H1 (cell line): ENCODE results near the gene PECR. TPM values are rescaled to one million over a fixed set of nuclear protein-coding genes. Genes with fewer than 3 reads are reported as not detected.

Source experiments
- CTCF ChIA-PET: fragments of 300-600 bp; sonication (Branson Sonifier 250); formaldehyde crosslinking; loops from one replicate; lab custom pipeline; 2021; ENCODE audit not compliant: partially characterized antibody; lab: Charles Lee
- POLR2A ChIA-PET: fragments of 300-600 bp; sonication (Branson Sonifier 250); formaldehyde crosslinking; loops from one replicate; lab custom pipeline; 2021; ENCODE audit warnings: inconsistent platforms; ENCODE audit not compliant: partially characterized antibody; lab: Charles Lee
- DNase-seq, 2 experiments: peaks; one replicate each; pipeline versions ENCODE4 v3.0.0 to v3.0.0-alpha.2; 2010 to 2022; ENCODE audit warnings: low spot score in 2 of 2, low read depth in 1 of 2, mixed read lengths in 1 of 2
- FAIRE-seq: peaks from 2 replicates; lab custom pipeline; 2011; peaks lifted over from hg19 to GRCh38; lab: Jason Lieb, UNC
- H2AFZ ChIP-seq: 2 replicates; pipeline ENCODE4 v1.8.1; 2012; ENCODE audit warnings: low read length, inconsistent platforms
- H2AK5ac ChIP-seq: 2 replicates; pipeline ENCODE4 v1.6.1; 2013; ENCODE audit warnings: low read depth, low read length
- H2BK120ac ChIP-seq: replicated peaks from 2 replicates; pipeline ENCODE3; 2013; ENCODE audit warnings: low read depth, low read length, inconsistent platforms
- H2BK12ac ChIP-seq: 2 replicates; pipeline ENCODE4 v1.6.1; 2013; ENCODE audit warnings: low read depth, low read length
- H2BK15ac ChIP-seq: 2 replicates; pipeline ENCODE4 v1.6.1; 2013; ENCODE audit warnings: low read length
- H2BK20ac ChIP-seq: 2 replicates; pipeline ENCODE4 v1.6.1; 2013; ENCODE audit warnings: low read length
- H2BK5ac ChIP-seq: 2 replicates; pipeline ENCODE4 v1.6.1; 2013; ENCODE audit warnings: low read depth, low read length
- H3K14ac ChIP-seq: 2 replicates; pipeline ENCODE4 v1.6.1; 2013; ENCODE audit warnings: inconsistent platforms; ENCODE audit not compliant: insufficient read length
- H3K18ac ChIP-seq: 2 replicates; pipeline ENCODE4 v1.6.1; 2013; ENCODE audit warnings: low read length; ENCODE audit errors: extremely low read depth
- H3K23ac ChIP-seq: 2 replicates; pipeline ENCODE4 v1.6.1; 2013; ENCODE audit warnings: inconsistent platforms; ENCODE audit not compliant: insufficient read length
- H3K23me2 ChIP-seq: 2 replicates; pipeline ENCODE4 v1.6.1; 2013; ENCODE audit warnings: low read depth, low read length
- H3K27ac ChIP-seq: 2 replicates; pipeline ENCODE4 v1.6.1; 2011; ENCODE audit warnings: low read depth, low read length, inconsistent platforms
- H3K27me3 ChIP-seq, 4 experiments: replicated peaks in 1 of 4; 1 replicate in 1 of 4; 2 replicates in 3 of 4; pipeline versions ENCODE4 v1.6.1 to v1.8.1; 2011 to 2013; ENCODE audit warnings: low read length in 3 of 4, mild to moderate bottlenecking in 3 of 4, inconsistent platforms in 2 of 4, mixed read lengths in 2 of 4, moderate library complexity in 1 of 4; ENCODE audit not compliant: control insufficient read depth in 3 of 4, insufficient read depth in 3 of 4; ENCODE audit errors: extremely low read depth in 1 of 4
- H3K36me3 ChIP-seq, 4 experiments: 2 replicates each; pipeline versions ENCODE4 v1.6.1 to v1.8.1; 2011 to 2013; ENCODE audit warnings: mild to moderate bottlenecking in 4 of 4, low read length in 3 of 4, moderate library complexity in 2 of 4, control low read depth in 1 of 4, inconsistent platforms in 1 of 4; ENCODE audit not compliant: insufficient read depth in 4 of 4, control insufficient read depth in 2 of 4
- H3K4ac ChIP-seq: replicated peaks from 2 replicates; pipeline ENCODE3; 2013; ENCODE audit warnings: low read length, low read depth, mixed read lengths, inconsistent platforms; ENCODE audit not compliant: insufficient read length
- H3K4me1 ChIP-seq, 4 experiments: replicated peaks in 1 of 4; 1 replicate in 1 of 4; 2 replicates in 3 of 4; pipeline versions ENCODE4 v1.6.1 to v1.8.1; 2011 to 2013; ENCODE audit warnings: low read length in 3 of 4, inconsistent platforms in 2 of 4, mixed read lengths in 1 of 4; ENCODE audit not compliant: insufficient read depth in 4 of 4, control insufficient read depth in 3 of 4
- H3K4me2 ChIP-seq, 2 experiments: 2 replicates each; pipeline versions ENCODE4 v1.6.1 to v1.8.1; 2011 to 2013; ENCODE audit warnings: low read depth in 2 of 2, low read length in 2 of 2, control low read depth in 1 of 2, inconsistent platforms in 1 of 2, mild to moderate bottlenecking in 1 of 2; ENCODE audit not compliant: insufficient read depth in 1 of 2
- H3K4me3 ChIP-seq, 4 experiments: fragments of 200-600, 300-600 bp in 1 of 4; sonication (generic), shearing (Covaris generic), sonication (Bioruptor Twin) in 1 of 4; 2 replicates each; pipeline versions ENCODE4 v1.5.1 to v1.8.1; 2011 to 2016; ENCODE audit warnings: low read length in 4 of 4, low read depth in 3 of 4, control low read depth in 2 of 4, inconsistent platforms in 2 of 4, mild to moderate bottlenecking in 2 of 4, mixed read lengths in 1 of 4, moderate library complexity in 1 of 4; ENCODE audit not compliant: insufficient read depth in 2 of 4; ENCODE audit errors: extremely low read depth in 1 of 4
- H3K56ac ChIP-seq: replicated peaks from 2 replicates; pipeline ENCODE3; 2013; ENCODE audit warnings: low read depth, mild to moderate bottlenecking, mixed read lengths, low read length, inconsistent platforms; ENCODE audit not compliant: insufficient read length
- H3K79me1 ChIP-seq: 2 replicates; pipeline ENCODE4 v1.6.1; 2013; ENCODE audit warnings: low read depth, low read length, control low read depth
- H3K79me2 ChIP-seq, 2 experiments: 2 replicates each; pipeline versions ENCODE4 v1.6.1 to v1.8.1; 2012 to 2013; ENCODE audit warnings: low read length in 2 of 2, mild to moderate bottlenecking in 2 of 2, inconsistent platforms in 1 of 2; ENCODE audit not compliant: insufficient read depth in 2 of 2, control insufficient read depth in 1 of 2
- H3K9ac ChIP-seq, 4 experiments: replicated peaks in 1 of 4; 1 replicate in 1 of 4; 2 replicates in 3 of 4; pipeline versions ENCODE4 v1.6.1 to v1.8.1; 2011 to 2013; ENCODE audit warnings: low read depth in 3 of 4, low read length in 3 of 4, control low read depth in 2 of 4, mild to moderate bottlenecking in 2 of 4, moderate library complexity in 2 of 4, inconsistent platforms in 1 of 4; ENCODE audit errors: extremely low read depth in 1 of 4
- H3K9me3 ChIP-seq, 2 experiments: 2 replicates each; pipeline versions ENCODE4 v1.6.1 to v1.8.1; 2012 to 2013; ENCODE audit warnings: mild to moderate bottlenecking in 2 of 2, moderate library complexity in 2 of 2, control low read depth in 1 of 2, inconsistent platforms in 1 of 2, low read depth in 1 of 2, low read length in 1 of 2, mixed read lengths in 1 of 2; ENCODE audit not compliant: insufficient read depth in 2 of 2
- H4K20me1 ChIP-seq, 2 experiments: replicated peaks in 1 of 2; 2 replicates each; pipeline versions ENCODE3 to v1.8.1; 2011 to 2013; ENCODE audit warnings: inconsistent platforms in 2 of 2, low read length in 2 of 2, mild to moderate bottlenecking in 1 of 2; ENCODE audit not compliant: insufficient read depth in 2 of 2, control insufficient read depth in 1 of 2
- H4K5ac ChIP-seq: 2 replicates; pipeline ENCODE4 v1.6.1; 2013; ENCODE audit warnings: low read length, low read depth, mixed read lengths, inconsistent platforms; ENCODE audit not compliant: insufficient read length
- H4K8ac ChIP-seq: 2 replicates; pipeline ENCODE4 v1.8.0; 2013; ENCODE audit warnings: mild to moderate bottlenecking, moderate library complexity, low read length, inconsistent platforms; ENCODE audit not compliant: insufficient read depth; ENCODE audit errors: extremely low read depth
- H4K91ac ChIP-seq: replicated peaks from 2 replicates; pipeline ENCODE3; 2013; ENCODE audit warnings: low read length, mixed read lengths, inconsistent platforms; ENCODE audit not compliant: insufficient read length
- CTCF ChIP-seq, 3 experiments: IDR thresholded peaks; 1 replicate in 2 of 3; 2 replicates in 1 of 3; pipeline versions ENCODE4 v1.5.1 to v1.6.1; 2011; ENCODE audit warnings: low read length in 3 of 3, mild to moderate bottlenecking in 3 of 3, inconsistent platforms in 2 of 3, low read depth in 1 of 3, moderate library complexity in 1 of 3; ENCODE audit not compliant: insufficient read depth in 1 of 3; ENCODE audit errors: control extremely low read depth in 1 of 3
- FOSL1 ChIP-seq: IDR thresholded peaks from 2 replicates; pipeline ENCODE4 v1.6.1; 2011; ENCODE audit warnings: mild to moderate bottlenecking, low read depth, low read length, moderate library complexity; ENCODE audit not compliant: insufficient read depth
- HDAC6 ChIP-seq: IDR thresholded peaks from one replicate; pipeline ENCODE4 v1.7.1; 2012; ENCODE audit warnings: low read depth, mild to moderate bottlenecking, inconsistent platforms, low read length, moderate library complexity
- KDM5A ChIP-seq: fragments of 200-600 bp; IDR thresholded peaks from 2 replicates; pipeline ENCODE4 v1.7.1; 2012; ENCODE audit warnings: mild to moderate bottlenecking, low read length, inconsistent platforms, mixed read lengths
- RAD21 ChIP-seq, 2 experiments: IDR thresholded peaks in 1 of 2; conservative IDR thresholded peaks in 1 of 2; 2 replicates each; pipeline ENCODE4 v1.6.1; 2011; ENCODE audit warnings: low read depth in 2 of 2, low read length in 2 of 2, improper control_type of control experiment in 1 of 2, inconsistent platforms in 1 of 2, mild to moderate bottlenecking in 1 of 2, moderate library complexity in 1 of 2
- SIRT6 ChIP-seq: IDR thresholded peaks from one replicate; pipeline ENCODE4 v1.7.1; 2012; ENCODE audit warnings: low read length, inconsistent platforms
- SP1 ChIP-seq: IDR thresholded peaks from 2 replicates; pipeline ENCODE4 v1.6.1; 2011; ENCODE audit warnings: low read depth, low read length
- SUZ12 ChIP-seq: fragments of 200-600 bp; sonication (generic); IDR thresholded peaks from 2 replicates; pipeline ENCODE4 v1.6.1; 2012; ENCODE audit warnings: mild to moderate bottlenecking, inconsistent platforms, low read length, moderate library complexity, mixed read lengths
- TCF12 ChIP-seq: IDR thresholded peaks from 2 replicates; pipeline ENCODE4 v1.6.1; 2011; ENCODE audit warnings: low read depth, mild to moderate bottlenecking, low read length
- WGBS, 2 experiments: shearing (Covaris generic) in 1 of 2; methylation state at CpG; one replicate each; pipeline versions ENCODE4 v1.1.6 to v1.1.7; 2013 to 2015; ENCODE audit warnings: low lambda C conversion rate in 2 of 2, mixed read lengths in 2 of 2, inconsistent platforms in 1 of 2, low coverage in 1 of 2, missing lambda C conversion rate in 1 of 2; ENCODE audit not compliant: insufficient replicate concordance in 2 of 2, insufficient coverage in 1 of 2, insufficient read length in 1 of 2; ENCODE audit errors: extremely low coverage in 1 of 2, missing lambda C conversion rate in 1 of 2; 5-methylcytosine and 5-hydroxymethylcytosine counted together
- polyA plus RNA-seq, 7 experiments: library from polyadenylated mRNA; depleted of rRNA in 3 of 7; stranded (reverse) in 5 of 7; unstranded in 2 of 7; fragments of >200 nt in 5 of 7; fragments of 200-250 nt in 2 of 7; gene quantifications; 1 replicate in 5 of 7; 2 replicates in 1 of 7; 4 replicates in 1 of 7; pipeline versions ENCODE4 v1.2.1 to v1.2.3, GENCODE V29; 2011 to 2013; ENCODE audit warnings: missing spikeins in 2 of 7, mixed read lengths in 2 of 7
- total RNA-seq: library from RNA; stranded (reverse); fragmentation: NEBNext Ultra II Directional; extraction: Animal tissue kit (Norgen Biotek cat#: 25700); gene quantifications from 2 replicates; pipeline ENCODE4 v1.2.1, GENCODE V29; 2021
- TF ChIP-seq, protein P1 (sequence below): IDR thresholded peaks from 2 replicates; pipeline ENCODE4 v1.6.1; 2011; ENCODE audit warnings: low read depth, mild to moderate bottlenecking, low read length; ENCODE audit not compliant: insufficient read depth

PECR gene
- total and polyA plus RNA-seq, 2 of the 8 experiments (the other 6 are each of a cell fraction or from before 2014, with no cell fraction given), result 15.9 to 19.2 TPM

- no peak overlapping the region for H3K56ac ChIP-seq
- 76% methylated on average over 3 of the region's 3 CpGs; no CpG with 5 or more reads in 1 of the 2 experiments for WGBS, 2 experiments
- no peak overlapping the region for H4K8ac ChIP-seq
- H3K79me1 ChIP-seq, result peaks cover 7% of the 10 kb centered on the region
- CTCF ChIA-PET, result interaction anchor here (0.7 to 2.1 kb wide), 8 partner anchors 10 to 75 kb away, joined by 3 to 15 read pairs (median 5); no protein-coding TSS in a partner anchor
- H3K14ac ChIP-seq, result no peak overlapping the region
- POLR2A ChIA-PET, result interaction anchor here (2.5 kb wide), 1 partner anchor 14 kb away, joined by 7 read pairs; no protein-coding TSS in a partner anchor
- H3K9ac ChIP-seq, result no peak overlapping the region
- no peak overlapping the region for H3K23ac ChIP-seq
- peaks cover 4 to 14% (median 8%) of the 10 kb centered on the region in 4 experiments; a peak in 4 of 7 replicates for H3K4me1 ChIP-seq
- peaks cover 2% of the 10 kb centered on the region; the same call in 1 of the 2 replicates for H3K23me2 ChIP-seq
- peaks cover 0 to 71% of the 10 kb centered on the region in 2 experiments; a peak in 3 of 4 replicates for H3K79me2 ChIP-seq
- no peaks in the 10 kb centered on the region for H3K9me3 ChIP-seq
- H2AFZ ChIP-seq, result no peak overlapping the region
- no peak overlapping the region for H4K5ac ChIP-seq
- H2BK15ac ChIP-seq, result no peak overlapping the region
- no peak overlapping the region for H2BK12ac ChIP-seq
- H3K27ac ChIP-seq, result no peak overlapping the region
- H3K4me2 ChIP-seq, result no peak overlapping the region
- H2BK120ac ChIP-seq, result no peak overlapping the region
- H2BK5ac ChIP-seq, result no peak overlapping the region
- FAIRE-seq (peak; percentile 48), DNase-seq (no peak)
- no peak overlapping the region for H3K4me3 ChIP-seq
- no peaks in the 10 kb centered on the region for H3K36me3 ChIP-seq
- H4K20me1 ChIP-seq, result peaks cover 0 to 2% of the 10 kb centered on the region in 2 experiments
- no peak overlapping the region for H3K18ac ChIP-seq
- no peak overlapping the region for H2AK5ac ChIP-seq
- H3K27me3 ChIP-seq, result no peaks in the 10 kb centered on the region
- H2BK20ac ChIP-seq, result no peak overlapping the region
- no peak overlapping the region for H4K91ac ChIP-seq
- no peak overlapping the region for H3K4ac ChIP-seq
- TF ChIP-seq SIRT6, result no peak
- TF ChIP-seq, protein P1, sequence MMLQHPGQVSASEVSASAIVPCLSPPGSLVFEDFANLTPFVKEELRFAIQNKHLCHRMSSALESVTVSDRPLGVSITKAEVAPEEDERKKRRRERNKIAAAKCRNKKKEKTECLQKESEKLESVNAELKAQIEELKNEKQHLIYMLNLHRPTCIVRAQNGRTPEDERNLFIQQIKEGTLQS, result no peak
- no peak for TF ChIP-seq SP1
- TF ChIP-seq CTCF (IDR thresholded peaks at IDR 0.05; ENCODE audit: control extremely low read depth in 1 of 3, insufficient read depth in 1 of 3, low read depth in 1 of 3, low read length in 3 of 3), result peak in 1 of 3 experiments; percentile 27; a peak in 1 of 4 replicates
- no peak for TF ChIP-seq FOSL1
- no peak for TF ChIP-seq TCF12
- no peak for TF ChIP-seq SUZ12
- no peak for TF ChIP-seq KDM5A
- TF ChIP-seq RAD21 (IDR thresholded peaks at IDR 0.05 in 1 of 2, conservative IDR thresholded peaks at IDR 0.05 in 1 of 2; ENCODE audit: low read depth in 2 of 2, low read length in 2 of 2), result peak in 1 of 2 experiments; percentile 14; a peak in 1 of 4 replicates
- TF ChIP-seq HDAC6, result no peak
Measured at GRCh38 chr2:216008387-216008786, 73.2 kb downstream of the PECR start.
